GM18517 (cell line): ENCODE results near the gene NECAB3.
"Not testable (repeated sequence)": the region's sequence is repeated elsewhere in the genome, so short reads cannot be mapped to it uniquely, and the experiment has no call there.

Experiments used
- ATAC-seq: cut with Tn5 transposase; IDR thresholded peaks from one replicate; pipeline ENCODE4 v1.9.1; 2021; ENCODE audit warnings: mild to moderate bottlenecking, moderate library complexity; ENCODE audit not compliant: unreplicated experiment

The NECAB3 gene

DNA sequence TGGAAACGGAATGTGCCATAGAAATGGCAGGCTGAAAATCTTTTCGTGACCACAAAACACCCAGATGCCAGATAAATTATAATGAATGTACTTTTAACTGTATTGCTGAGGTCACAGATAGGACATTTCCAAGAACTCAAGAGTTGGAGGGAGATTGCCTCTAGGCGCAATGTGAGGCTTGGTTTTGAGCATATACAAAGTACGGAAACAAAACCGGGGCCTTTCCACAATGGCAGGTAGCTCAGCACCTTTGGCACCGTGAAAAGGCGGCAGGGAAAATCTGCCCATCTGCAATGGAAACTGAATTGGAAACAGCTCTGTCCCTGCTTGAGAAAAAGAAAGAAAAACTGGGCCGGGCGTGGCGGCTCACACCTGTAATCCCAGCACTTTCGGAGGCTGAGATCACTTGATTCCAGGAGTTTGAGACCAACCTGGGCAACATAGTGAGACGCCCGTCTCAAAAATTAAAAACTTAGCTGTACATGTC, 22.6 kb downstream of the NECAB3 start:
- ATAC-seq, result no peak

- no peak for ATAC-seq
These were observed 23.3 kb downstream of the NECAB3 start for GRCh38 chr20:33650753-33651561.

GRCh38 chr20:33650111-33650752, 24.0 kb downstream of the NECAB3 start:
- ATAC-seq, result no peak

- ATAC-seq, result no peak
These were observed 25.0 kb downstream of the NECAB3 start for GRCh38 chr20:33649201-33649681.

GRCh38 chr20:33648396-33649004, 25.7 kb downstream of the NECAB3 start:
- no peak for ATAC-seq

- no peak for ATAC-seq
These were observed 26.4 kb downstream of the NECAB3 start for GRCh38 chr20:33647603-33648395.

- not testable (repeated sequence) for ATAC-seq
These were observed 27.1 kb downstream of the NECAB3 start for GRCh38 chr20:33646959-33647602.

GRCh38 chr20:33646191-33646590, 28.0 kb downstream of the NECAB3 start:
- ATAC-seq, result no peak

DNA sequence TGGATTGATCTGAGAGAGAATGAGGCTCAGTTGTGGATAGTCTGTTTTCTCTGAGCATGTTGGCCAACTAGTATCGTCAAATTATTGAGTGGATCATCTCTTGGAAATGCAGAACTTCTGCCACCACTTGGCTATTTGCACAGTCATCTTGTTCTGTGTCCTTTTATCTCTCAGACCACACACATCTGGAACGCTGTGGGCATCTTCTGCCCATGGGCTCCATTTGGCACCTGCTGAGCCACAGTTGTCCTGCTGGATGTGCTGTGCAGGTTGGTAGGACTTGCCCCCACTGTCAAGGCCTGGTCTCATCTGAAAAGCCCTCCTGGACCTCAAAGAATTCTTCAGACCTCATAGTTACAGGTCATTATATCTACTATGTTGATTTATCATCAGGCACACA, 28.8 kb downstream of the NECAB3 start:
- no peak for ATAC-seq

DNA sequence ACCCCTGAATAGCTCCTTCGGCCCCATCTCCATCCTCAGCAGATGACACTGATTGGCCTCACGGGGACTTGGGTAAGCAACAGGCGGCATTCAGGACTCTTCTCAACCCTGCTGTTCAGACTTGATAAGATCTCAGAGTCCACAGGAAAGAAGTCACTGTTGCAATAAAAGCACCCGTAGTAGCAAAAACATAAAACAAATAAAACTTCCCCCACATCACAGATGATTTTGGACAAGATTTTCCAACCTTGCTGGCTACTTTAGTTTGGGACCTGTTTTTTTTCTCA, 29.2 kb downstream of the NECAB3 start:
- ATAC-seq, result no peak

DNA sequence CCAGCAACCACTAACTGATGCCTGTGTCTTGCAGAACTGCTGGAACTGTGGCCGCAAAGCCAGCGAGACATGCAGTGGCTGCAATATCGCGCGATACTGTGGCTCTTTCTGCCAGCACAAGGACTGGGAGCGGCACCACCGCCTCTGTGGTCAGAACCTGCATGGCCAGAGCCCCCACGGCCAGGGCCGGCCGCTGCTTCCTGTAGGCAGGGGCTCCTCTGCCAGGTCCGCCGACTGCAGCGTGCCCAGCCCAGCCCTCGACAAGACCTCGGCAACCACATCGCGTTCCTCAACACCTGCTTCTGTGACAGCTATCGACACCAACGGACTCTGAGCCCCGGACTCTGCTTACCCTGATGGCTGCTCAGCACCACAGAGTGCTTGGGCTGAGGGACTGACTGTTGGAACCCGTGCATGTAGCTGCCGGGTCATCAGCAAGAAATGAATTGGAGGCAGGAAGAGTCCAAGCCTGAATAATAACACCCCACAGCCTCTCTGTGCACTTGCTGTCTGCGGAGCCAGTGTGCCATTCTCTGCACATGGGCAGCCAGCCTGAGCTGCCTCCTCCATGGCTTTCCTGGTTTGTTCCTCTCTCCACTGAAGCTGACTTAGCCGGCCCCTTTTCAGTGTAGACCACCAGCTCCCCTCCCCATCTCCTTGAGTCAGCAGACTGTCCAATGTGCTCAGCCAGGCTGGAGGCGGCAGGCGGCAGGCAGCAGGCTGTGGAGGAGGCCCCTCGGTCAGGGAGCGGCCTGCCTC, 29.7 kb downstream of the NECAB3 start:
- ATAC-seq, result no peak

- ATAC-seq, result no peak
These were observed 33.9 kb downstream of the NECAB3 start for GRCh38 chr20:33640287-33640686.

DNA sequence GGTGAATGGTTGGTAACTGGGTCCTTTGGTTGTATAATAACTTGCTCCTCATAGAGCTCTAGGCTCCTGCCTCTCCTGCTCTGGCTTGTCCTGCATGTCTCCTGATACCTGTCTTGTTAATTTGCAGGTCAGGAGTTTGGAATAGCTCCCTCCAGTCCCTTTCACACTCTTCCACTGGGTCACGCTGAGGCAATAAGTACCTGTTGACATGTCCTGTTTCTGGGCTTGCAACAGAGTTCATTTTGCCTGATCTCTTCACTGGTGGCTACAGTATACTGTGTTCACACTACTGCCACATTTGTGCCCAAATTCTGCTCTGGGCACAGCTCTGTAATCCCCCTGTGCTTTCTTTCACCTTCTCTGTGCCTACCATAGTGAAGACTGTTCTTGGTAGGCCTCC, 37.5 kb downstream of the NECAB3 start:
- ATAC-seq, result no peak

DNA sequence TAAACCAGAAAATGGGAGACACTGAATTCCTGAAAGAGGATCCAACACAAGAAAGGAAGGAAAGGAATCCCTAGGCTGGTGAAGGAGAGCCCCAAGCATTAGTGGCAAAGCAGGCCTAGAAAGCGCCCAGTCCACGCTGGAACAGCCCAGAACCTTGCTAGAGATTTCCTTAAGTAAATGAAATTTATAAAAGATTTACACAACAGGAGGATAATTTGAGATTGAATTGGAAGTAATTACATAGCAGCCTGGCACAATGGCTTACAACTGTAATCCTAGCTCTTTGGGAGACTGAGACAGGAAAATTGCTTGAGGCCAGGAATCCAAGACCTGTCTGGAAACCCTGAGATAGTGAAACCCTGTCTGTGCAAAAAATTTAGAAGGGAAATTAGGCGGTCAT, 38.9 kb downstream of the NECAB3 start:
- no peak for ATAC-seq

GRCh38 chr20:33631910-33632309, 42.3 kb downstream of the NECAB3 start:
- not testable (repeated sequence) for ATAC-seq

DNA sequence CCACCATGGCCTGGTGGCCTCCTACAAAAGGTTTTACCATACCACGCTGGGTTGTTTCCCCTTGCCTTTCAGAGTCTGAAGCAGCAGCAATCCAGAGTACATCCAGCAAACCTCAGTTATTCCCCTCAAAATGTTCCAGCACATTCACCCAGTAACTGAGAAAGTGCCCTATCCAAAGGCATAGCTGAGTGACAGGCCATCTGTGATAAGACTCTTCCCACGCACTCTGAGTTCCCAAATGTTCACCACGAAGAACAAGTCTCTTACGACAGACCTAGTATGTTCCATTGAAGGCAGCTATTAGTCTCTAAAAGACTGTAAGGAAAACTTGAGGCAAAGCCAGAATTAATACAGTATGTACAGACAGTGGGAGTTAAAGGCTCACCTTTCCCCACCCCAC, 43.7 kb downstream of the NECAB3 start:
- no peak for ATAC-seq

DNA sequence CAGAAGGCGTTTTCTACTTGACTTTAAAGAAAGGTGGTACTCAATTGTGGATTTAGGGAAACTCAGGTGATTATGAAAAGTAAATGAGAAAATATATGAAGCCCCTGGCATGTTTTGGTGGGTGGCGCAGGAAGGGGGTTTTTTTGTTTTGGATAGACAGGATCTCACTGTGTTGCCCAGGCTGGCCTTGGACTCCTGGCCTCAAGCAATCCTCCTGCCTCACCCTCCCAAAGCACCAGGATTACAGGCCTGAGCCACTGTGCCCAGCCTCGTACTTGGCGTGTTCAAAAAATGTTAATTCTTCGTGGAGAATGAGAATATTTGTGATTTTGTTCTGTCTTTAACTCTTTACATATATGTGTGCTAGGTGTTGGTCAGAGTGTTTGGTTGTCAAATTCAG, 44.2 kb downstream of the NECAB3 start:
- no peak for ATAC-seq

DNA sequence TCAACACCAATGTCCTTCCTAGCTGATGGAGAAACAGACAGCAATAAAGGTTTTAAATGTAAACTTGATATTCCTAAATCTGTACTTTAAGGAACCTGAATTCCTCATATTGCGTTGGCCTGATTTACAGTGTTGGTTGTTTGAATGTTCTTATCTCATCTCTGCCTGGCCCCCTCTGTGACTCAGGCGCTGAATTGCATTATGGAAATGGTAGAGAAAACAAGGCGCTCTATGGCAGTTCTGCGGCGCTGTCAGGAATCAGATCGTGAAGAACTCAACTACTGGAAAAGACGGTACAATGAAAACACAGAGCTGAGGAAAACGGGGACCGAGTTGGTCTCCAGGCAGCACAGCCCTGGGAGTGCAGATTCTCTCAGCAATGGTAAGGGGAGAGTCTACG, 44.7 kb downstream of the NECAB3 start:
- no peak for ATAC-seq

DNA sequence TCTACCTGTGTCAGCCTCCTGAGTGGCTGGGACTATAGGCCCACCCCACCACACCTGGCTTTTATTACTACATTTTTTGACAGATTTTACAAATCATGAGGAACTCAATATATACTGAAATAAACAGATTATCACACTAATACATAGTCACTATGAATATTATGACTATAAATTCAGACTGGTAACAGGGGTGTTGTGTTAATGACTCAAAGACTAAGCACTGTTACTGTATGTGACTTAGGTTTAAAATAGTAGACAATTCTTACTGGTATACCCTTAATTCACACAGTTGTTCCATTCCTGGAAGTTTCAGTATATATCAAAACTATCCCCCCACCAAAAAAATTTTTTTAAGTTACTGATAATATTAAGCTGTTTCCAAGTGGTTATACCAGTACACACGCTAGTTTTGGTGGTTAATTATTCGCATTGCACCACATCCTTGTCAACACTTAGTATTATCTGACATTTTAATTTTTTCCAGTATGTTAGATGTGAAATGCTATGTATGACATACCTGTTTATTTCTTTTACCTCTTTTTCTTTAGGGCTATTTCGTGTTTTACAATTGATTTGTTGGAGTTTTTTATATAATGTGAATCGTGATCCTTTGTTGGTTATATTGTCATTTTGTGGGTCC, 46.5 kb downstream of the NECAB3 start:
- ATAC-seq, result no peak

DNA sequence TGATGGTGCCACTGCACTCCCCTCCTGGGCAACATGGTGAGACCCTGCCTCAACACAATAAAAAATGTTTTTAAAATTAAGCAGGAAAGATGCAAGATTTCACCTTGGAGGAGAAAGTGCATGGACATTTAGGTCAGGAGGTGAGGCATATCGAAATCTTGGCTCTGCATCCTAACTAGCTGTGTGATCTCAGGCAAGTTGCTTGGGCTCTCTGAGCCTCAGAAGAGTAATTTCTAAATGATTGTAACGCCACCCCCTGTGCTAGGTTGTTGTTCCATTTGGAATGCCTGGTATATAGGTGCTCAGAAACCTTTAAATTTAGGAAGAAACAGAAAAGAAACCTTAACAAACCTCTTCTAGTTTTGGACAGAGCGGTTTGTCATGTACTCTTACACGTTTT, 48.0 kb downstream of the NECAB3 start:
- ATAC-seq, result no peak
